NCI-H526 treated with DMSO at 0.1 percent for 48 hours (cell line): ENCODE data around the gene KLHL17.

Experiments used
- DNase-seq: peaks from one replicate; lab custom pipeline; 2025; lab: John Stamatoyannopoulos, UW

Gene KLHL17

GRCh38 chr1:952603-953002 is 7.8 kb upstream of the KLHL17 start:
- DNase-seq: no peak

- DNase-seq: no peak
Measured at GRCh38 chr1:953524-954320, 6.7 kb upstream of the KLHL17 start.

GRCh38 chr1:954927-955326 is 5.5 kb upstream of the KLHL17 start:
- no peak for DNase-seq

- DNase-seq: no peak
Measured at GRCh38 chr1:955474-955873, 4.9 kb upstream of the KLHL17 start.

- DNase-seq: no peak
Measured at GRCh38 chr1:956636-957035, 3.7 kb upstream of the KLHL17 start.

- DNase-seq: peak; percentile 72
Measured at GRCh38 chr1:958823-959730, 1.3 kb upstream of the KLHL17 start, which contains the start of gene NOC2L. TSS of gene NOC2L (minus strand) at chr1:959256. CDS start at chr1:959240, 16 bp downstream.

GRCh38 chr1:959731-960362 is 537 bp upstream of the KLHL17 start:
- no peak for DNase-seq

GRCh38 chr1:961132-961669 is 817 bp downstream of the KLHL17 start:
- DNase-seq: no peak

- DNase-seq: no peak
Measured at GRCh38 chr1:962381-963300, 2.3 kb downstream of the KLHL17 start.

GRCh38 chr1:963301-963651 is 2.9 kb downstream of the KLHL17 start:
- DNase-seq: no peak

GRCh38 chr1:963746-964525 is 3.6 kb downstream of the KLHL17 start:
- no peak for DNase-seq

- no peak for DNase-seq
Measured at GRCh38 chr1:964691-965525, 4.5 kb downstream of the KLHL17 start.

GRCh38 chr1:965526-966134 is 5.2 kb downstream of the KLHL17 start:
- no peak for DNase-seq

GRCh38 chr1:966135-966703 is 5.8 kb downstream of the KLHL17 start, which contains the start of gene PLEKHN1:
TSS of gene PLEKHN1 (plus strand) at chr1:966482. CDS start at chr1:966532, 50 bp downstream.
- DNase-seq: no peak

GRCh38 chr1:966704-967300 is 6.4 kb downstream of the KLHL17 start:
- DNase-seq: no peak

GRCh38 chr1:967466-968343 is 7.3 kb downstream of the KLHL17 start:
- no peak for DNase-seq

GRCh38 chr1:969260-969855 is 9.0 kb downstream of the KLHL17 start:
- DNase-seq: no peak
